ENCODE results near the gene IER2.
A peak's percentile ranks its signal among the peaks of the same experiment; 100 is the strongest.

The IER2 gene

DNA sequence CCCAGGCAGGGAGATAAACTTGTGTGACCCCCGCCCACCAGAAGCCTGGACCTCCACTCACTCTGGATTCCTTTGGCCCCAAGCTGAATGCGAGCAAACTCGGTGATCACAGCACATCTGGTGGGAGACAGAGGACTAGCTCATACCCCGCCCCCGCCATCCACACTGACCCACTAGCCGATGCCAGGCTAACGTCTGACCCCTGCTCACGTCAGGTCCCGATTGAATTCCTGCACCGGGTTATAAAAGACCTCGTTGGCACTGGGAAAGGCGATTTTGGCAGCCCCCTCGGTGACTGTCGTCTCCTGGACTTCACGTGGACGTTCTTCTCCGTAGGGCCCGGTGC, 34.3 kb upstream of the IER2 start:
- peak overlapping the region; percentile 98 for H3K4me3 ChIP-seq (ENCODE audit: low read length)
- TF ChIP-seq, protein P1, sequence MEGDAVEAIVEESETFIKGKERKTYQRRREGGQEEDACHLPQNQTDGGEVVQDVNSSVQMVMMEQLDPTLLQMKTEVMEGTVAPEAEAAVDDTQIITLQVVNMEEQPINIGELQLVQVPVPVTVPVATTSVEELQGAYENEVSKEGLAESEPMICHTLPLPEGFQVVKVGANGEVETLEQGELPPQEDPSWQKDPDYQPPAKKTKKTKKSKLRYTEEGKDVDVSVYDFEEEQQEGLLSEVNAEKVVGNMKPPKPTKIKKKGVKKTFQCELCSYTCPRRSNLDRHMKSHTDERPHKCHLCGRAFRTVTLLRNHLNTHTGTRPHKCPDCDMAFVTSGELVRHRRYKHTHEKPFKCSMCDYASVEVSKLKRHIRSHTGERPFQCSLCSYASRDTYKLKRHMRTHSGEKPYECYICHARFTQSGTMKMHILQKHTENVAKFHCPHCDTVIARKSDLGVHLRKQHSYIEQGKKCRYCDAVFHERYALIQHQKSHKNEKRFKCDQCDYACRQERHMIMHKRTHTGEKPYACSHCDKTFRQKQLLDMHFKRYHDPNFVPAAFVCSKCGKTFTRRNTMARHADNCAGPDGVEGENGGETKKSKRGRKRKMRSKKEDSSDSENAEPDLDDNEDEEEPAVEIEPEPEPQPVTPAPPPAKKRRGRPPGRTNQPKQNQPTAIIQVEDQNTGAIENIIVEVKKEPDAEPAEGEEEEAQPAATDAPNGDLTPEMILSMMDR (conservative IDR thresholded peaks at IDR 0.05; ENCODE audit: low read depth, low read length), result no peak
- no peak for DNase-seq (ENCODE audit: low read depth)

DNA sequence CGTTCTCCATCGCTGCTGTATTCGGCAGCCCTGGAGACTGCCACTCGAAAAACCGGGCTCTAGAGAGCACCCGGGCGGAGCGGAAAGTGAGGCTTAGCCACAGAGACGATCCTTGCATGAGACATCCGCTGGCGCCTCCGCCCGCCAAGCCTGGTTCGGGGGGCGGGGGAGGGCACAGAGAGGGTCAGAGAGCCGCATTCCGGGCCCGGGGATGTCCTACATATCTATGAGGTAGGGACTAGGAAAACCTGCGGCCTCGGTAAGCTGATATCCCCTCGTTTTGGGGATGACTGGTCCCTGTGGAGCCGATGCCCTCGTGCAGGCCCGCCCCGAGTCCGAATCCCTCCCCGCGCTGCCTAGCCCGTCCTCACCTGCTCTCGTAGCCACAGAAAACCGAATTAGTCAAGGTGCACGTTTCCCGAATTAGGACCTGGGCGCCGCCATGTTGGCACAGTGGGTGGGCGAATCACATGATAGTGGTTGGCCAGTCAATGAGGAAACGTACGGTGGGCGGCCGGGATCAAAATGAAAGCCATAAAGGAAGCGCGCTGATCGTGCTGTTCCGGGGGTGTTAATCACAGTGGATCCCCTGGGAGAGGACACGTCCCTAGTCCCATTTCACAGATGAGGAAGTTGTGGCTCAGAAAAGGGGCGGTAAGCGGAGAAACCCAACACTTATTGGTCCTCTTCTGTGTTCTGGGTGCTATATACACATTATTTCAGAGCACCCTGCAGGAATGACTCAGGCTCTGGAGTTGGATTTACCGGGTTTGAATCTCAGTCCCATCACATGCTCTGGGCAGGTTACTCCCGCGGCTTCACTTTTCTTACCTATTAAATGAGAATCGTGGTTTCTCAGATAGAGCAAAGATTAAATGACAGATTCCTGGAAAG, 33.7 kb upstream of the IER2 start, which contains the start of gene TRMT1:
Gene TRMT1, minus strand, starts transcription at position 459 of the 894 bp plus-strand sequence. Its CDS starts 341 bp downstream, at position 118.
- TF ChIP-seq, protein P1 (conservative IDR thresholded peaks at IDR 0.05; ENCODE audit: low read depth, low read length), result no peak

DNA sequence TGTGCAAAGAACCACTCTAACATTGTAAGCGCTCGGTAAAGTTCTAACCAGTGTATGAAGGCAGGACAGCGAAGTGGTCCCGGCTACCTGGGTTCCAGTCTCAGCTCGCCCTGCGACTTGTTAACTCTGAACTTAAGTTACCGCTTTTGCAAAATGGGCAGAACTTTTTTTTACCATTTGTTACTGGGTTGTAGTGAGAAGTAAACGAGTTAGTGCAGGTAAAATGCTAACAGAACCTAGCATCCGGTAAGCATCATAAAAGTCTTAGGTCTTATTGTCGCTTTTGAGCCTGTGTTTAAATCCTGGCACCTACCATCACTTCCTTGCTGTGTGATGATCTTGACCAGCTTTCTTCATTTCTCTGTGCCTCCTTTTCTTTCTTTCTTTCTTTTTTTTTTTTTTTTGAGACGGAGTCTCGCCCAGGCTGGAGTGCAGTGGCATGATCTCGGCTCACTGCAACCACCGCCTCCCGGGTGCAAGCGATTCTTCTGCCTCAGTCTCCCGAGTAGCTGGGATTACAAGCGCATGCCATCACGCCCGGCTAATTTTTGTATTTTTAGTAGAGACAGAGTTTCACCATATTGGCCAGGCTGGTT, 32.9 kb upstream of the IER2 start:
- no peak for DNase-seq (ENCODE audit: low read depth)
- H3K4me3 ChIP-seq (ENCODE audit: low read length), result peak overlapping the region; percentile 98
- TF ChIP-seq, protein P1 (conservative IDR thresholded peaks at IDR 0.05; ENCODE audit: low read depth, low read length), result no peak

More for the DNA sequence above, 33.7 kb upstream of the IER2 start, which contains the start of gene TRMT1:
- peak; percentile 68 for DNase-seq (ENCODE audit: low read depth)
- peak within 1 kb of the TSS; percentile 98 for H3K4me3 ChIP-seq (ENCODE audit: low read length)

DNA sequence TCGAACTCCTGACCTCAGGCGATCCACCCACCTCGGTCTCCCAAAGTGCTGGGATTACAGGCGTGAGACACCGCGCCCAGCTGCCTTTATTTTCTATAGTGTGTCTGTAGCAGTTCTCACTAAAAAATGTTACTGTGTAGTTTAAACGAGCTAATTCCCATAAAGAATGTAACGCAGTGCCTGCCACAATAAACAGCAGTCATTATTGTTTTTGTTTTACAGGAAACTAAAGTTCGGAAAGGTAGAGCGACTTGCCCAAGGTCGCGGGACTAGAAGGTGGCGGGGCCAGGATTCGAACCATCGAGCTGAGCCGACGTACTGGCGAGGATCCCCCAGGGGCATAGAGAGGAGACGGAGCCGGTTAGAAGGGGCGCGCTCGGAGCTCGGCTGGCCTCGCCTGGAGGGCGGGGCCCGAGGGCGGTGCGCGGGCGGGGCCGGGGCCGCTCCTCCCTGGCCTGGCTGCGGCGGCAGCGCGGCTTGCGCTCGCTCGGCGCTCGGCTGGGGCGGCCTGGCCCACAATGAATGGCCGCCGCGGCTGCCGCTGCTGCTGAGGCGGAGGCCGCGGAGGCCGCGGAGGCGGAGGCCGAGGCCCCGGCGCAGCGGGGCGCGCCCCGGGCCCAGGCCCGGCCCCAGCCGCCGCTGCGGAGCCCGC, 32.3 kb upstream of the IER2 start, which contains the start of gene NACC1:
Gene NACC1, plus strand, starts transcription at position 493 of the 652 bp plus-strand sequence. CDS start 16,944 bp downstream, outside the sequence.
- H3K4me3 ChIP-seq (ENCODE audit: low read length), result peak within 1 kb of the TSS; percentile 98
- TF ChIP-seq, protein P1 (conservative IDR thresholded peaks at IDR 0.05; ENCODE audit: low read depth, low read length), result no peak
- DNase-seq (ENCODE audit: low read depth), result peak; percentile 42

DNA sequence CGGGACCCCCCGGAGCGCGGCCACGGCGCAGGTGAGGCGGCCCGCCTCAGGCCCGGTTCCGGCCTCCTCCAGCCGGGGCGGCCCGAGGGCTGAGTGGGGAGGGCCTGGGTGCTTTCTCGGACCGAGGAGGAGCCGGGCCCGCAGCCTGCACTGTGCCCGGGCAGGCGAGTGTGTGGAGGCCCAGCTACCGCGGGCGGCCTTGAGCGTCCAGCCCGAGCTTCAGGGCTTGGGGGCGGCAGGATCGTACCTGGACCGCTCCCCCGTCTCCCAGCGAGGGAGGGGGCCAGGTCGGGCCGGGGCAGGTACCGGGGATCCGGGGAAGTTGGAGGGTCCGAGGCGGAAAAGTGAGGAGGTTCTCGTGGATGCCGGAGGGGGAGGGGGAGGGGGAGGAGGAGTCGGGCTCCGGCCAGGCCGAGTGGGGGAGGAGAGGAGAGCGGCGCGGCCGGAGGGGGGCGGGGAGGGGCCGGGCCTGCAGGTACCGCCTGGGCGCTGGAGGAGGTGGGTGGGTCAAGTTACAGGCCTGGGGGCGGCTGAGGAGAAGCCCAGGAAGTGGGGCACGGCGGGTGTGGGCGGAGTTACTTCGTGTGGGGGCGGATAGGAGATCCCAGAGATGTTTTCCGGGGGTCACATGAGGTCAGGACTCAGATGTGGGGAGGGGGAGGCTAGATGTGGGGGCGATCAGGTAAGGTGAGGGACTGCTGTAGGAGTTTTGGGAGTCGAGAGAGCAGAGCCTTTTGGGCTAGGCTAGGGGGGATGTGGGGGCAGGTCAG, 31.6 kb upstream of the IER2 start:
- DNase-seq (ENCODE audit: low read depth), result no peak
- TF ChIP-seq, protein P1 (conservative IDR thresholded peaks at IDR 0.05; ENCODE audit: low read depth, low read length), result no peak

DNA sequence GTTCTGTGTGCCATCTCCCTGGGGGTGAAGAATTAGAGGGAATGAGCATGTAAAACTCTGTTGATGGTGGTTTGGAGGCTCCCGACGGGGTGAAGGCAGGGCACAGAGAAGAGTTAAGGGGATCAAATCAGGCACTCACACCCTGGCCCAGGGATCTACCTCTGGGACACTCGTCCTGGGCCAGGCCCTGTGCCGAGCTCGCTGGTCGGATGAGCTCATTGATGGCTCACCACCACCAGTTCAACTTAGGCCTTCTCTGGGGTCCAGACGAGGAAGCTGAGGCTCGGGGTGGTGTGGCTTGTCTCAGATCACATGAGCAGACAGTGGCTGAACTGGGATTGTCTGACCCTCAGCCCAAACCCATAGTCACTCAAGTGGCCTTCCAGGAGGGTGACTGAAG, 30.6 kb upstream of the IER2 start:
- TF ChIP-seq, protein P1 (conservative IDR thresholded peaks at IDR 0.05; ENCODE audit: low read depth, low read length), result no peak
- DNase-seq (ENCODE audit: low read depth), result no peak
- peak overlapping the region; percentile 83 for H3K4me3 ChIP-seq (ENCODE audit: low read length)

More for the DNA sequence above, 31.6 kb upstream of the IER2 start:
- H3K4me3 ChIP-seq (ENCODE audit: low read length), result peak overlapping the region; percentile 83

Data from retinal pigment epithelial cell (primary cell).